OCI-LY3 (cell line): ENCODE data around the gene FAM89A.

Experiments
- CTCF ChIP-seq: fragments of 200-600, 300-600 bp; sonication (generic); IDR thresholded peaks from 2 replicates; pipeline ENCODE4 v1.5.1; 2014; ENCODE audit warnings: antibody characterized with exemption, low read length, low read depth
- EZH2phosphoT487 ChIP-seq: fragments of 200-600 bp; shearing (Covaris generic); IDR thresholded peaks from 2 replicates; pipeline ENCODE4 v1.6.1; 2018; ENCODE audit warnings: antibody characterized with exemption, mixed run types, low read depth

- no peak for TF ChIP-seq CTCF
- no peak for TF ChIP-seq EZH2phosphoT487
These were observed 28.1 kb downstream of the FAM89A start for GRCh38 chr1:231011963-231012362.
